K562 (cell line): ENCODE measurements around the gene KCNN3. TPM values are rescaled to one million over a fixed set of nuclear protein-coding genes. Genes with fewer than 3 reads are reported as not detected.

Experiments used
- ATAC-seq: fragments of 200-7000 bp; cut with Tn5 transposase; 3 replicates; pipeline ENCODE4 v1.9.1; 2020; ENCODE audit warnings: moderate library complexity
- BruUV-seq: library from RNA; stranded (reverse); fragments of 400-500 nt; replicated peaks from 2 replicates; lab custom pipeline; 2021; lab: Mats Ljungman, UMichigan
- CTCF ChIA-PET: fragments of 300-600 bp; formaldehyde crosslinking; extraction: SDS; loops from one replicate; lab custom pipeline; 2021; ENCODE audit warnings: low intra/inter-chr PET ratio; lab: Yijun Ruan, JAX
- POLR2A ChIA-PET: fragments of 300-600, 350-650 bp; sonication (Branson Sonifier 250); formaldehyde crosslinking; extraction: SDS; loops from one replicate; lab custom pipeline; 2021; ENCODE audit warnings: antibody characterized with exemption, inconsistent platforms; lab: Yijun Ruan, JAX
- DNase-seq, 4 experiments: peaks; one replicate each; pipeline versions ENCODE4 v3.0.0 to v3.0.0-alpha.2; 2011 to 2018; ENCODE audit warnings: low spot score in 3 of 4, mixed read lengths in 3 of 4; ENCODE audit errors: extremely low read depth in 1 of 4
- FAIRE-seq: peaks from 2 replicates; lab custom pipeline; 2011; peaks lifted over from hg19 to GRCh38; lab: Jason Lieb, UNC
- H2AFZ ChIP-seq: 2 replicates; pipeline ENCODE4 v1.6.0; 2011; ENCODE audit warnings: low read depth, low read length, control low read depth, inconsistent platforms
- H3K27ac ChIP-seq: fragments of 200-600 bp; 3 replicates; pipeline ENCODE4 v1.8.0; 2011; ENCODE audit warnings: low read depth, mild to moderate bottlenecking, control low read depth, inconsistent platforms, low read length, moderate library complexity, mixed read lengths; ENCODE audit errors: extremely low read depth
- H3K27me3 ChIP-seq, 2 experiments: fragments of 300-600 bp in 1 of 2; 2 replicates in 1 of 2; 3 replicates in 1 of 2; pipeline versions ENCODE4 v1.6.0 to v1.8.0; 2011; ENCODE audit warnings: inconsistent platforms in 2 of 2, low read length in 2 of 2, mild to moderate bottlenecking in 1 of 2, mixed read lengths in 1 of 2, moderate library complexity in 1 of 2; ENCODE audit not compliant: control insufficient read depth in 2 of 2, insufficient read depth in 2 of 2
- H3K36me3 ChIP-seq: fragments of 300-600 bp; 3 replicates; pipeline ENCODE4 v1.8.0; 2011; ENCODE audit warnings: mild to moderate bottlenecking, low read length, inconsistent platforms; ENCODE audit not compliant: control insufficient read depth, insufficient read depth
- H3K4me1 ChIP-seq, 2 experiments: fragments of 200-600 bp in 1 of 2; replicated peaks in 1 of 2; 2 replicates in 1 of 2; 3 replicates in 1 of 2; pipeline versions ENCODE4 v1.5.1 to v1.8.0; 2011; ENCODE audit warnings: inconsistent platforms in 2 of 2, low read length in 2 of 2, mild to moderate bottlenecking in 1 of 2, mixed read lengths in 1 of 2, moderate library complexity in 1 of 2; ENCODE audit not compliant: control insufficient read depth in 2 of 2, insufficient read depth in 2 of 2
- H3K4me2 ChIP-seq: 2 replicates; pipeline ENCODE4 v1.6.1; 2011; ENCODE audit warnings: low read length, control low read depth, inconsistent platforms, mixed read lengths; ENCODE audit not compliant: insufficient read depth
- H3K4me3 ChIP-seq: fragments of 200-600 bp; sonication (generic), shearing (Covaris generic); 2 replicates; pipeline ENCODE4 v1.5.1; 2016; ENCODE audit warnings: control low read depth, inconsistent platforms
- H3K79me2 ChIP-seq: fragments of 200-600 bp; 3 replicates; pipeline ENCODE4 v1.8.0; 2011; ENCODE audit warnings: low read length, inconsistent platforms; ENCODE audit not compliant: control insufficient read depth, insufficient read depth
- H3K9ac ChIP-seq, 2 experiments: 2 replicates each; pipeline versions ENCODE4 v1.6.0 to v1.6.1; 2011; ENCODE audit warnings: low read depth in 2 of 2, low read length in 2 of 2, control low read depth in 1 of 2, inconsistent platforms in 1 of 2, mild to moderate bottlenecking in 1 of 2, mixed read lengths in 1 of 2; ENCODE audit not compliant: insufficient read depth in 1 of 2
- H3K9me1 ChIP-seq: one replicate; pipeline ENCODE4 v1.6.0; 2011; ENCODE audit warnings: inconsistent platforms, mild to moderate bottlenecking, low read length, moderate library complexity; ENCODE audit not compliant: control insufficient read depth, insufficient read depth
- H3K9me3 ChIP-seq: replicated peaks from 2 replicates; pipeline ENCODE4 v1.5.1; 2011; ENCODE audit warnings: low read depth, low read length, inconsistent platforms; ENCODE audit not compliant: control insufficient read depth, insufficient read depth
- H4K20me1 ChIP-seq: replicated peaks from 2 replicates; pipeline ENCODE4 v1.6.1; 2011; ENCODE audit warnings: low read length, inconsistent platforms, mixed read lengths; ENCODE audit not compliant: control insufficient read depth, insufficient read depth
- ARID1B ChIP-seq: fragments of 450-650 bp; IDR thresholded peaks from 2 replicates; pipeline ENCODE4 v1.6.1; 2016; ENCODE audit warnings: antibody characterized with exemption, mild to moderate bottlenecking, inconsistent platforms
- HLTF ChIP-seq: fragments of 450-650 bp; IDR thresholded peaks from 2 replicates; pipeline ENCODE4 v1.6.1; 2016
- KLF6 ChIP-seq: fragments of 250-450 bp; sonication (Bioruptor Pico); IDR thresholded peaks from 2 replicates; pipeline ENCODE4 v1.4.0; 2020; ENCODE audit warnings: mild to moderate bottlenecking, moderate library complexity, borderline replicate concordance
- L3MBTL2 ChIP-seq: fragments of 450-650 bp; IDR thresholded peaks from 2 replicates; pipeline ENCODE4 v1.6.1; 2016; ENCODE audit warnings: mild to moderate bottlenecking, moderate library complexity
- MTA3 ChIP-seq: fragments of 450-650 bp; formaldehyde crosslinking; IDR thresholded peaks from 2 replicates; pipeline ENCODE4 v1.6.1; 2017; ENCODE audit warnings: mild to moderate bottlenecking, borderline replicate concordance
- NR1H2 ChIP-seq: sonication (generic); formaldehyde crosslinking; IDR thresholded peaks from 2 replicates; pipeline ENCODE4 v1.4.0; 2020; ENCODE audit warnings: mild to moderate bottlenecking, missing genetic modification reagents
- RREB1 ChIP-seq: fragments of 250-450 bp; sonication (Bioruptor Pico); IDR thresholded peaks from 2 replicates; pipeline ENCODE4 v1.4.0; 2020
- ZNF449 ChIP-seq: fragments of 250-450 bp; sonication (Bioruptor Pico); IDR thresholded peaks from 2 replicates; pipeline ENCODE4 v1.8.0; 2022; ENCODE audit warnings: moderate library complexity, mild to moderate bottlenecking, inconsistent platforms
- ZNF766 ChIP-seq: fragments of 200-800 bp; sonication (Bioruptor generic); conservative IDR thresholded peaks from 2 replicates; pipeline ENCODE4 v1.6.1; 2016; ENCODE audit warnings: missing genetic modification characterization, missing compliant biosample characterization
- WGBS: fragments of 100-300 bp; shearing (Covaris generic); methylation state at CpG from one replicate; pipeline ENCODE4 v1.1.6; 2016; ENCODE audit warnings: low coverage, mixed read lengths; ENCODE audit not compliant: insufficient coverage; ENCODE audit errors: missing lambda C conversion rate; 5-methylcytosine and 5-hydroxymethylcytosine counted together
- in situ Hi-C: fragments of 300-500 bp; cut with MboI; formaldehyde crosslinking; loops from 4 replicates; pipeline ENCODE4 v1.15.0; 2018; ENCODE audit warnings: inconsistent platforms, mixed read lengths
- intact Hi-C: fragments of 100-400 bp; cut with micrococcal nuclease; formaldehyde crosslinking; loops from 2 replicates; pipeline ENCODE4 v1.14.2; 2022
- polyA plus RNA-seq, 8 experiments: library from polyadenylated mRNA; depleted of rRNA in 4 of 8; stranded (reverse) in 5 of 8; unstranded in 3 of 8; fragments of >200 nt; fragmentation: Nextera tagmentation in 2 of 8; fragmentation: Illumina TruSeq in 1 of 8; extraction: Ambion mirVana in 2 of 8; extraction: Trizol in 1 of 8; gene quantifications; 2 replicates each; pipeline versions ENCODE4 v1.2.1 to v1.2.3, GENCODE V29; 2011 to 2014; ENCODE audit warnings: inconsistent platforms in 1 of 8, missing spikeins in 1 of 8
- total RNA-seq, 7 experiments: library from RNA; depleted of rRNA in 6 of 7; stranded (reverse); fragments of >200 nt in 6 of 7; fragmentation: Illumina TruSeq in 2 of 7; extraction: Trizol in 2 of 7; gene quantifications; 2 replicates each; pipeline versions ENCODE4 v1.2.1 to v1.2.3, GENCODE V29; 2011 to 2021; ENCODE audit warnings: low replicate concordance in 1 of 7

The KCNN3 gene
- total and polyA plus RNA-seq, 9 of the 15 experiments (the other 6 are each of a cell fraction or from before 2014, with no cell fraction given), result 0.02 to 0.03 TPM; not detected in 7

DNA sequence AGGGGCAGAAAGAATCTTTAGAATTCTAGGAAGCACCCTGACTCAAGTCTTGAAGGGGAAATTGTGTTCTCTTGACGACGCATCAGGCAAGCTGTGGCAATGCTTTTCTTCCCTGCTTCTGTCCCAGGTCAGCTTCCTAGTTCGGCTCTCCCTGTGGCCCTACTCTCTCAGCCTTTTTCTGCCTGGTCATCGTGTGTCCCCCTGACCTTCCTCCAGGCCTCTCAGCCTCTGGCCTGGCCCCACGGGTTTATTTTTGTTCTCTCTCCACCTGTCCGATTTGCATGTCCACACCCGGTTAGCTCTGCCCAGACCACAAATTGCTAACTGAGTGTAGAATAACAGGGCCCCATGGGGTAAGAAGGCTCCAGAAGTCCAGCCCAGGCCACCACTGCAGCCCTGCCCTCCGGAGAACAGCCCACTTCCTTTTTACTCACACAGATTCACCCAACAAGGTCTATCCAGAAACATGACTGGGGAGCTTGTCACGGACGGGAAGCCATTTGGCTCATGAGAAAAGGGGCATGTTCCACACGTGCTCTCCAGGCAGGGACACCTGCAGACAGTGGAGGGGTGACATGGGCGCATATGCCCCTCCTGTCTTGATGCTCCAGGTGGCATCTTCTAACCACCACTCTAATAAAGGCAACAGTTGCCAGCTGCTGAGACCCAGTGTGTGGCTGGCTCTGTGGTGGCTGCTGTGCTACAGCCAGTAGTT, 9.8 kb downstream of the KCNN3 start:
- Histone ChIP-seq H3K36me3 (no peaks in the 10 kb centered on the region), H3K27me3 (peaks cover 0 to 11% of the 10 kb centered on the region in 2 experiments; a peak in 2 of 5 replicates), H3K4me3 (no peak overlapping the region), H2AFZ (peak overlapping the region; percentile 85), H3K4me1 (peaks cover 23 to 47% of the 10 kb centered on the region in 2 experiments), H3K9me3 (no peaks in the 10 kb centered on the region), H3K4me2 (peak overlapping the region; percentile 26; the same call in 1 of the 2 replicates), H4K20me1 (no peaks in the 10 kb centered on the region), H3K79me2 (no peaks in the 10 kb centered on the region), H3K27ac (peak overlapping the region; percentile 47; the same call in 2 of the 3 replicates), H3K9ac (peak overlapping the region in 1 of 2 experiments; percentile 70; a peak in 1 of 4 replicates), H3K9me1 (no peaks in the 10 kb centered on the region)
- DNase-seq, result peak in 3 of 4 experiments; percentile 27 to 58 (median 52)
- 20% methylated on average over 12 of the region's 12 CpGs for WGBS
- FAIRE-seq, result peak; percentile 51
- BruUV-seq, result no TSS peak
- in situ Hi-C loops, result no loop called here
- ChIA-PET POLR2A (interaction anchor here (0.8 kb wide), 1 partner anchor 9 kb away, joined by 3 read pairs; no protein-coding TSS in a partner anchor), CTCF (no interaction called here)
- ATAC-seq, result peak; percentile 54
- intact Hi-C loops, result no loop called here
- TF ChIP-seq ZNF449 (CRISPR knock-in tag) (0 out of 2 replicates have a peak, but pooled peaks have one; percentile 32), RREB1 (CRISPR knock-in tag) (no peak), KLF6 (no peak; the same call in 1 of the 2 replicates), ARID1B (peak; percentile 29; the same call in 1 of the 2 replicates), MTA3 (0 out of 2 replicates have a peak, but pooled peaks have one; percentile 16), L3MBTL2 (peak; percentile 70), ZNF766 (CRISPR knock-in tag) (peak; percentile 80), NR1H2 (no peak), HLTF (no peak)
